ENCODE data around the gene UBE4B. TPM values are rescaled to one million over a fixed set of nuclear protein-coding genes. Genes with fewer than 3 reads are reported as not detected.

The UBE4B gene
- total RNA-seq, 1 experiment from 2014 or later: 80.8 TPM

DNA sequence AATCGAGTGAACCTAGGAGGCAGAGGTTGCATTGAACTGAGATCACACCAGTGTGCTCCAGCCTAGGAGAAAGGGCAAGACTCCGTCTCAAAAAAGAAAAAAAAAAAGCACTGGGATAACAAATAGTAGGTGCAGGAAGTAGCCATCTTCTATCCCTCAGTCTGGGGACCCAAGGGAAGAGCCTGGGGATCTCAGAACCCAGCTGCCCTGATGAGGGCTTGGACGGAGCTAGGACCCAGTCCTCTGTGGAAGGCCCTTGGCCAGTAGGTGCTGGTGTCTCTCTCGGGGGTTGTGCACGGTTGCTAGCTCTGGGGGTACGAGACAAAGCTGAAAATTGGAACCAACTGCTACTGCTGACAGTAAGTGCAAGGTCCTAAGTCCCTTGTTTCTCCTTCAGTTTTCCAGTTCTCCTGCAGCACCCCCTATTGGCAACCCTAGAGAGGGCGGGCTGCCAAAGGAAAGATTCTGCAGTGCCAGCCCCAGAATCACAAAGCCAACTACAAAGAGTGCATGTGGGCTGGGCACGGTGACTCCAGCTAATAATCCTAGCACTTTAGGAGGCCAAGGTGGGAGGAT lies 120.0 kb downstream of the UBE4B start:
- peak; percentile 89 for ATAC-seq
- Mint-ChIP-seq H3K36me3 (peaks cover 18% of the 10 kb centered on the region), H3K27me3 (ENCODE audit: low read depth) (no peaks in the 10 kb centered on the region), H3K9me3 (no peaks in the 10 kb centered on the region), H3K4me3 (no peak overlapping the region), H3K27ac (no peak overlapping the region), H3K4me1 (no peaks in the 10 kb centered on the region)
- ChIA-PET POLR2A (no interaction called here), CTCF (interaction anchor here (0.6 to 2.2 kb wide), 24 partner anchors 9 to 466 kb away, joined by 3 to 9 read pairs (median 4); partner anchors contain the start of genes KIF1B, LZIC, NMNAT1 and UBE4B)
- TF ChIP-seq NR2C2 (CRISPR knock-in tag; IDR thresholded peaks at IDR 0.05) (no peak), ZNF396 (CRISPR knock-in tag; IDR thresholded peaks at IDR 0.05; ENCODE audit: borderline replicate concordance) (no peak), SOX15 (CRISPR knock-in tag; IDR thresholded peaks at IDR 0.05) (no peak), ZNF138 (CRISPR knock-in tag; conservative IDR thresholded peaks at IDR 0.05) (no peak), ZNF423 (CRISPR knock-in tag; IDR thresholded peaks at IDR 0.05) (no peak), ZNF121 (CRISPR knock-in tag; IDR thresholded peaks at IDR 0.05) (0 out of 2 replicates have a peak, but pooled peaks have one; percentile 22), ZNF317 (CRISPR knock-in tag; IDR thresholded peaks at IDR 0.05; ENCODE audit: borderline replicate concordance, low read depth) (peak; percentile 94), FOXJ3 (CRISPR knock-in tag; IDR thresholded peaks at IDR 0.05; ENCODE audit: borderline replicate concordance) (no peak)
- TF ChIP-seq, protein P1, sequence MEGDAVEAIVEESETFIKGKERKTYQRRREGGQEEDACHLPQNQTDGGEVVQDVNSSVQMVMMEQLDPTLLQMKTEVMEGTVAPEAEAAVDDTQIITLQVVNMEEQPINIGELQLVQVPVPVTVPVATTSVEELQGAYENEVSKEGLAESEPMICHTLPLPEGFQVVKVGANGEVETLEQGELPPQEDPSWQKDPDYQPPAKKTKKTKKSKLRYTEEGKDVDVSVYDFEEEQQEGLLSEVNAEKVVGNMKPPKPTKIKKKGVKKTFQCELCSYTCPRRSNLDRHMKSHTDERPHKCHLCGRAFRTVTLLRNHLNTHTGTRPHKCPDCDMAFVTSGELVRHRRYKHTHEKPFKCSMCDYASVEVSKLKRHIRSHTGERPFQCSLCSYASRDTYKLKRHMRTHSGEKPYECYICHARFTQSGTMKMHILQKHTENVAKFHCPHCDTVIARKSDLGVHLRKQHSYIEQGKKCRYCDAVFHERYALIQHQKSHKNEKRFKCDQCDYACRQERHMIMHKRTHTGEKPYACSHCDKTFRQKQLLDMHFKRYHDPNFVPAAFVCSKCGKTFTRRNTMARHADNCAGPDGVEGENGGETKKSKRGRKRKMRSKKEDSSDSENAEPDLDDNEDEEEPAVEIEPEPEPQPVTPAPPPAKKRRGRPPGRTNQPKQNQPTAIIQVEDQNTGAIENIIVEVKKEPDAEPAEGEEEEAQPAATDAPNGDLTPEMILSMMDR (IDR thresholded peaks at IDR 0.05): peak; percentile 68
- DNase-seq (ENCODE audit: low spot score): peak; percentile 80

DNA sequence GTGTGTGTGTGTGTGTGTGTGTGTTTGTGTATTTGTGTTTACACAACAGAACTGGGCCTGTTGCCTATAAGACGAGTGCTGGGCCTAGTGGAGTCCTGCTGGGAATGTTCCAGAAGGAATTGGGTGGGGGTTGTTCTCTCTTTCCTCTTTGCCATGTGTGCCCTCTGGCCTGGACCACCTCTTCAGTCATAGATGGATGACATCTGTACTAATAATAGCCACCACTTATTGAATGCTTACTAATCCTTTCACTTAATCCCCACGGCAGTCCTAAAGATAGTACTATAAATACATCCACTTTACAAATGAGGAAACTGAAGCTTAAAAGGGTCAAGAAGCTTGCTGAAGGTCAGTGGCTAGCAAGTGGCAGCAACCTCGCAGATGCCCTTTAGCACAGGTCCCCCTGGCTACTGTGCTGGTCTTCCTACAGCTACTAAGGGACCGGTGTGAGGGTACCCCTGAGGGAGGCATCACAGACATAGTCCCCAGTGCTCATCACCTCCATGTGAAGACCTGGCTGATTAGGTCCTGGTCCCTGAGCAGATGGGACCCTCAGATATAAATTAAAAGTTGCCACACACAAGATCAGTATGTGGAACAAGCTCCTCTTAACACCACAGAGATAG lies 122.4 kb downstream of the UBE4B start:
- ChIA-PET CTCF (interaction anchor here (0.6 kb wide), 1 partner anchor 105 kb away, joined by 6 read pairs; no protein-coding TSS in a partner anchor), POLR2A (no interaction called here)
- Mint-ChIP-seq H3K36me3 (peaks cover 20% of the 10 kb centered on the region), H3K9me3 (no peaks in the 10 kb centered on the region), H3K27ac (no peak overlapping the region; the same call in 1 of the 2 replicates), H3K4me1 (no peaks in the 10 kb centered on the region), H3K4me3 (no peak overlapping the region), H3K27me3 (ENCODE audit: low read depth) (no peaks in the 10 kb centered on the region)
- no peak for DNase-seq (ENCODE audit: low spot score)
- TF ChIP-seq, protein P2, sequence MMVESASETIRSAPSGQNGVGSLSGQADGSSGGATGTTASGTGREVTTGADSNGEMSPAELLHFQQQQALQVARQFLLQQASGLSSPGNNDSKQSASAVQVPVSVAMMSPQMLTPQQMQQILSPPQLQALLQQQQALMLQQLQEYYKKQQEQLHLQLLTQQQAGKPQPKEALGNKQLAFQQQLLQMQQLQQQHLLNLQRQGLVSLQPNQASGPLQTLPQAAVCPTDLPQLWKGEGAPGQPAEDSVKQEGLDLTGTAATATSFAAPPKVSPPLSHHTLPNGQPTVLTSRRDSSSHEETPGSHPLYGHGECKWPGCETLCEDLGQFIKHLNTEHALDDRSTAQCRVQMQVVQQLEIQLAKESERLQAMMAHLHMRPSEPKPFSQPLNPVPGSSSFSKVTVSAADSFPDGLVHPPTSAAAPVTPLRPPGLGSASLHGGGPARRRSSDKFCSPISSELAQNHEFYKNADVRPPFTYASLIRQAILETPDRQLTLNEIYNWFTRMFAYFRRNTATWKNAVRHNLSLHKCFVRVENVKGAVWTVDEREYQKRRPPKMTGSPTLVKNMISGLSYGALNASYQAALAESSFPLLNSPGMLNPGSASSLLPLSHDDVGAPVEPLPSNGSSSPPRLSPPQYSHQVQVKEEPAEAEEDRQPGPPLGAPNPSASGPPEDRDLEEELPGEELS (CRISPR knock-in tag; IDR thresholded peaks at IDR 0.05): no peak
- TF ChIP-seq, protein P1 (IDR thresholded peaks at IDR 0.05): no peak
- no peak for TF ChIP-seq CBFB (CRISPR knock-in tag; IDR thresholded peaks at IDR 0.05; ENCODE audit: low read depth)
- no peak for TF ChIP-seq ZNF232 (CRISPR knock-in tag; IDR thresholded peaks at IDR 0.05)
- no peak for TF ChIP-seq SMAD3 (CRISPR knock-in tag; IDR thresholded peaks at IDR 0.05; ENCODE audit: borderline replicate concordance)
- no peak for TF ChIP-seq NFATC4 (CRISPR knock-in tag; IDR thresholded peaks at IDR 0.05)
- ATAC-seq: no peak

DNA sequence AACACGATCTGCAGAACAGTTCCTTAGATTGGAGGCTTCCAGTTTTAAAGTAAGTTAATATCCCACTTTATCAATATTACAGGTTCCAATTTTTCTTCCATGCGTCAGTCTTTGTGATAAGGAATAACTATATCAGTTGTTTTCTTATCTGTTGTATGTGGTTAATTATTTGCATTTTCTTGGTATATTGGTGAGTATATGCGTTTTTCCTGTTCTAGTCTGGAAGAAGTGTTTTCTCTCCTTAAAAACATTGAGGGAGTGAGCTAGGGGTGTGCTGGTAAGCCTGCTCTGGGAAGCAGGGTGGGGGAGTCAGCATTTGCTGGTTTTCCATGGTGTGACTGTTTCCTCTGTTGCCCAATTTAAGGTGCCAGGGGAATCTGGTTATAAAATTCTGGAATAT lies 127.4 kb downstream of the UBE4B start:
- H3K4me1 Mint-ChIP-seq: no peaks in the 10 kb centered on the region
- H3K9me3 Mint-ChIP-seq: no peaks in the 10 kb centered on the region
- H3K36me3 Mint-ChIP-seq: peaks cover 26% of the 10 kb centered on the region
- CTCF ChIA-PET: no interaction called here
- TF ChIP-seq HMGA2 (CRISPR knock-in tag; IDR thresholded peaks at IDR 0.05): no peak
- TF ChIP-seq, protein P3, sequence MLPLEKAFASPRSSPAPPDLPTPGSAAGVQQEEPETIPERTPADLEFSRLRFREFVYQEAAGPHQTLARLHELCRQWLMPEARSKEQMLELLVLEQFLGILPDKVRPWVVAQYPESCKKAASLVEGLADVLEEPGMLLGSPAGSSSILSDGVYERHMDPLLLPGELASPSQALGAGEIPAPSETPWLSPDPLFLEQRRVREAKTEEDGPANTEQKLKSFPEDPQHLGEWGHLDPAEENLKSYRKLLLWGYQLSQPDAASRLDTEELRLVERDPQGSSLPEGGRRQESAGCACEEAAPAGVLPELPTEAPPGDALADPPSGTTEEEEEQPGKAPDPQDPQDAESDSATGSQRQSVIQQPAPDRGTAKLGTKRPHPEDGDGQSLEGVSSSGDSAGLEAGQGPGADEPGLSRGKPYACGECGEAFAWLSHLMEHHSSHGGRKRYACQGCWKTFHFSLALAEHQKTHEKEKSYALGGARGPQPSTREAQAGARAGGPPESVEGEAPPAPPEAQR (CRISPR knock-in tag; IDR thresholded peaks at IDR 0.05): no peak
- no peaks in the 10 kb centered on the region for H3K27me3 Mint-ChIP-seq (ENCODE audit: low read depth)
- H3K4me3 Mint-ChIP-seq: no peak overlapping the region
- DNase-seq (ENCODE audit: low spot score) (no peak), ATAC-seq (no peak)
- POLR2A ChIA-PET: no interaction called here
- H3K27ac Mint-ChIP-seq: no peak overlapping the region

Measured in WTC11 (cell line).